GM19025 (cell line): Measurements from ENCODE around the gene SLC44A3.

Experiments used
- ATAC-seq: cut with Tn5 transposase; IDR thresholded peaks from one replicate; pipeline ENCODE4 v1.9.1; 2021; ENCODE audit warnings: mild to moderate bottlenecking, low read depth, moderate library complexity; ENCODE audit not compliant: unreplicated experiment

SLC44A3 gene

DNA sequence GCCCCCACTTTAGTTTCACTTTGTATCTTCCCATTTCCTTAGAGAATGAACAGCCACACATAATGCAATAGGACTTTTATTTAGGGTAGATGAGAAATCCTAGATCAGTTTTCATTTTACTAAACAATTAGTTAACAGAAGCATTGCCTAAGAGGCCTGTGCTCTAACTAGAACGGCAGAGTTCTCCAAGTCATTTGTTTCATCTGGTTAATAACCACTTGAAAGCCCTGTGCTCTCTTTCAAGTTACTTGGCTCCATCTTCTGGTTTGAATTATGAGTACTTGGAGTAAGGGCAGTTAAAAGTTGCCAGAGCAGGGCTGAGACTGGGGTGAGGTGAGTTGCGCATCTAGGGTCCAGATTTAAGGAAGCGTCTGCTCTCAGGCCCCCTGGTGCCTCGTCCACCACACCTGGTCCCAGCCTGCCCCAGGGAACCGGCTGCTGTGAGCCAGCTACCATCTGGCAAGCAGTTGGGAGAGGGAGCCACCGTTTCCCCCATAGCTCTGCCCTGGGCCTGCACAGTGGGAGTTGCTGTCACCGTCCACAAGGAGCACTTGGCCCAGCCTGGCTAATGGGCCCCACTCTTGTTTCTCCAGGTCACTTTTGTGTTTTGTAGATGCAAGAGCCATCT lies 18.1 kb upstream of the SLC44A3 start:
- ATAC-seq = no peak

DNA sequence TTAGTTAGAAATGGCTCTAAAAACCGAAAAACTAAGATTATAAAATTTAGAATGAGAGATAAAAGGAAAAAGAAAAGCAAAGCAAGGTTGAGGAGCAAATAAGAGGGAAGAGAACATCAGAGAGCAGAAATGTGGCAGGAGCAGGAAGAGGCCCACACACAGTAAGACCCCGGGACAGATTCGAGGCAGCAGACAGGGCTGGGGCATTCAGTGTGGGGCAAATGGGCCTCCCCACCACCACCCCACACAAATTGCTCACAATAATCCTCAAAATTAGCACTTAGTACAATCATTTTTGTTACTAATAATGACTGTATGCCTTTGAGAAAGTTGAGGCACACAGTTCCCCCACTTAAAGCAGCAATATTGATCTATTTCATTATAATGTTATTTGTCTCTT lies 17.1 kb upstream of the SLC44A3 start:
- no peak for ATAC-seq

DNA sequence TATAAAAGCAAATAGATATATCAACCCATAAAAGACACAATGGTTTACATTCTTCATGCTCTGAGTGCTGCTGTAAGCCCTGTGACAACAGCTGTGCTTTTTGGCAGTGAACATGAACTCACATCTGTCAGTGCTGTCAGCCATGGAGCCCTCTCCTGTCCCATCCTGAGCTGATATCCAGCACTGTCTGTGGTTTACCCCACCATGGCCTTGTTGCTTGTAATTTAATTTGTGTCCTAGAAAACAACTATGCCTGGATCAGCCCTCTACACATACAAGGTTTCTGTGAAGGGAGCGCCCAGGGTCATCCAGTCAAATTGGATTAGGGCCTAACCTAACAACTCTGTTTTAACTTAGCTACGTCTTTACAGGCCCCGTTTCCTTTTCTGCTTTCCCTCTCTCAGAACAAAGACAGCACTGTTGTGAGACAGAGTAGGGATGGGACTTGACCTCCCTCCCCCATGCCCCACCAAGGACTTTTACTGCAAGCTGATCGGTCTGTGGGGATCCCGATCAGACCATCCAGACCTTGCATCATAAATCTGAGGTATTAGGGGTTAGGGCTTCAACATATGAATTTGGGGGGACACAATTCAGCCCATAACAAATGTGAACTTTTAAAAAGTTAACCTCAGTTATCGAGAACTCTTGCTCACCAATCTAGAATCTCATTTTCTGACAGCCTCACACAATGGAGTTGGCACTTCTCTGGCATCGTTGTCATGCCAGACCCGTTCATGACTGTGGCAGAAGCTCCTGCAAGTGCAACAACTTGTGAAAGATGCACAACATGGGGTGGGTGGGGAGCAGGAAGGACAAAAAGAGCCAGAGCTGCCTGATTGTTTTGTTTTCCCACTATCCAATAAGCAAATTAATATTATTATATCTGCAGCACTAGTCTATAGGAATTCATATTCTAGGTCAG lies 16.4 kb upstream of the SLC44A3 start:
- no peak for ATAC-seq

DNA sequence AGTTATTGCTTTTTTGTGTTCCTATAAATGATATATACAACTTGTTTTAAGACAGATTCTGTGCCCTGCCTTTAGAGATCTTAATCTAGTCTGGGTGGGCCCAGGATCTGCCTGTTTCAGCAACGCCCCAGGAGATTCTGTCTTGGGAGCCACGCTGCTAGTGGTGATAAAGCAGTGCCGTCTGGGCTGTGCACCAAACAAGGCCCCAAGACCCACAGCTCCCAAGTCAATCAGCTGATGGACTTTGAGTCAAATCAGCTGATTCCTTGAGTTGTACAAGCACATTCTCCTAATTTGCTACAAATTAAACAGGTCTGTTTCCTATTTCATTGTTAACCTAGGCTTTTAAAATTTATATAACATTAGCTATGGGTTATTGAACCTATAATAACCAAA lies 15.7 kb upstream of the SLC44A3 start:
- no peak for ATAC-seq

DNA sequence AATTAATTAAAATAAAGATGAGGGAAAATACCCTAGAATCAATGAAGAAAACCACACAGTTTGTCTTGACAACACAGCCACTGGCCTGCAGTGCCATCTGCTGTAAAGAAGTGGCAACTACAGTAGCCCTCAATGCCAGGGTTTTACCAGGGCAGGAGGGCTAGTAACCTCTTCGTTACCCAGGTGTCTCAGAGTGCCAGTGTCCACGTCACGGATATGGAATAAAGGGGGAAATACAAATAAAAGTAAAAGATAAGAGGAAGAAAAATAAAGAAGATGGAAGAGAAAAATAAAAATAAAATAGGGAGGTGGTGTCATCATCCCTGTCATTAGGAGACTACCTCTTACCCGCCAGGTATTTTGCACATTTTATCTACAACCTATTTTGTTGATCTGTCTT lies 14.2 kb upstream of the SLC44A3 start:
- ATAC-seq = peak; percentile 67

DNA sequence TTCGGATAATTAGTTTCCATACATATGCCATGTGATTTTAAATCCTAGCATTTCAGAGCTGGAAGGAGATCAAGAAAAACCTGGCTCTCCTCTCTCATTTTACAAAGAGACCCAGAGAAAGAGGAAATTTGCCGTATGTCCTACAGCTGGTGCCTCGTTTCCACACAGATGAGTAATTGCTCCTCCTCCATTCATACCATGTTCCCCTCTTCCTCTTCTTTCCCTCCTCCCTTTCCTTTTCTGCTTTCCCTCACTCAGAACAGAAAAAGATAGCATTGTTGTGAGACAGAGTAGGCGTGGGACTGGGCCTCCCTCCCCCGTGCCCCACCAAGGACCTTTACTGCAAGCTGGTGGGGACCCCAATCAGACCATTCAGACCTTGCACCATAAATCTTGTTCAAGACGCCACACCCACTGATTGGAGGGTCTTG lies 13.7 kb upstream of the SLC44A3 start:
- ATAC-seq = no peak

DNA sequence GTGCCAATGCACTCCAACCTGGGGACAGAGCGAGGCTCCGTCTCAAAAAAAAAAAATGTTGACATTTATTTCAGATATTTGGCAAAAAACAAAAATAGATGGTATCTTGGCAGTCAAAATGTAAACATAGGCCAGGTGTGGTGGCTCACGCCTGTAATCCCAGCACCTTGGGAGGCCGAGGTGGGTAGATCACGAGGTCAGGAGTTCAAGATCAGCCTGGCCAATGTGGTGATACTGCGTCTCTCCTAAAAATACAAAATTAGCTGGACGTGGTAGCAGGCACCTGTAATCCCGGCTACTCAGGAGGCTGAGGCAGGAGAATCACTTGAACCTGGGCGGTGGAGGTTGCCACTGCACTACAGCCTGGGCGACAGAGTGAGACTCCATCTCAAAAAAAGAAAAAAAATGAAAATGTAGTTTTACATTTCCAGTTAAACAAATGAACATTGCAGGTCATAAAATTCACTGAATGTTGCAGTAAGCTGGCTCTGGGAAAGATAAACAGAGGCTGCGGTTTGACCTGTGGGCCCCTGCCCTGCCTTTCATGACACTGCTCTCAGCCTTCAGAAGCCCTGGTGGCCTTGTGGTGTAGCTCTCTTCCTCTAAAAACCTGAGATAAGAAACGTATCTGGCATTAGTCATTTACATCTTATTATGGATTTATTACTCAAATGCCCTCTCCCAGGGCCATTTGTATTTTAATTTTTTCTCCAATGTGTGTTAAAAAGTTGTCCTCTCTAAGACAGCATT lies 12.2 kb upstream of the SLC44A3 start:
- ATAC-seq = no peak

DNA sequence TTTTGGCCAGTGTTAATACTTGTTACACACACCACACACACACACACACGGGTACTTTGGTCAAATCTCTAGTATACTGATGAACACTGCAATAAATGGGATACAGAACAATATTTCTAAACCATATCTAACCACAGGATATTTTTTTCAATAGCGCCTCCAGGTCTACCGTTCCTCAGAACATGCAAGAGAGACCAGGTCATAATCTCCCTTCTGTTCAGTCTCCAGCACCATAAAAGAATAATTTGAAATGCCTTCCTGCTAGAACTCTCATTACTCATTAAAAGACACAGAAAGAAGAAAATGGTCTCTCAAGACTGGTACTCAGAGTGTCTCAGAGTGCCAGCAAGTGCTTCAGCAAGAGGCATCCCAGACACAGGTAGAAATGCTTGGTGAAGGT lies 11.5 kb upstream of the SLC44A3 start:
- no peak for ATAC-seq

DNA sequence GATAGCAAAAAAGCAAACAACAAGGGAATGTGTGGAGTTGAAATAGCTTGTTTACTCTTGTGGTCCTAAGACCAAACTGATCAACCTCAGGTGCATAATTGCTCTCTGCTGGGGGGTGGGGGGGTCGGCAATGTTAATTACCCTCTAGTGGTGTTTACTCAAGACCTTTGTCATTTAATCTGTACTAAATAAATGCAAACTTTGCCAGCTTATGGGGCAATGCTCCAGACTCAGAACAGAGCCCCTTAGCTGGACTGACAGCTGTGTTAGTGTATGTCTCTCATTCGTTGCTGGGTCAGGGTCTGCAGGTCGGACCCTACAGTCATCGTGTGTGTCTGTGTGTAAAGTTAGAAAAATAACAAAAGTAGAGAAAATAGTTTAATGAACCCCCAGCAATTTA lies 7.2 kb upstream of the SLC44A3 start:
- no peak for ATAC-seq

DNA sequence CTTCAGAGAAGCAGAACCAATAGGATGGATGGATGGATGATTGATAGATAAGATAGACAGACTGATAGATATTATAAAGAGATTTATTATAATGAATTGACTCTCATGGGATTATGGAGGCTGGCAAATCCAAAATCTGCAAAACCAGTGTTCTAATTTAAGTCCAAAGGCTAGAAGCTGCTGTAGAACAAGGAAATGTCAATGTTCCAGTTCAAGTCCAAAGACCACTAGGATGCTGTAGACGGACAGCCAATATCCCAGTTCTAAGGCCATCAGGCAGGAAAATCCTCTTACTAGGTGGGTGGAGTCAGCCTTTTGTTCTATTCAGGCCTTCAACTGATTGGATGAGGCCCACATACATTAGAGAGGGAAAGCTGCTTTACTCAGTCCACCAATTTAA lies 4.1 kb upstream of the SLC44A3 start:
- ATAC-seq = no peak

DNA sequence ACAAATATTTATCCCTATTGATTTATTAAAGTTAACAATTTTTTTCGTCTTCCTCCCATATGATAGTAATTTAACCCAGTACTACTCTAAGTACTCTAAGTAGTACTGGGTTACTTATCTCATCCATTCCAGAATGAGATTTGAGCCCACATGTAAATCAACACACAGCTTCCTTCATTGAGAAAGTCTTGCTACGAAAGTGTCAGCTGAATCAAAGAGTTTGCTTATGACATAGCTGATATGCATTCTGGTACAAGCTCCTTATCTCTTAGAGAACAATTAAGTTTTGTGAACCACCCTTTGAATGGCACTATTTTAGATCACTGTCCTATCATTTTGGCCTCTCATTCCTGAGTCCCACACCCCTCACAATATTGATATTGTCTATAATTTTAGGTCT lies 2.4 kb upstream of the SLC44A3 start:
- ATAC-seq = no peak

DNA sequence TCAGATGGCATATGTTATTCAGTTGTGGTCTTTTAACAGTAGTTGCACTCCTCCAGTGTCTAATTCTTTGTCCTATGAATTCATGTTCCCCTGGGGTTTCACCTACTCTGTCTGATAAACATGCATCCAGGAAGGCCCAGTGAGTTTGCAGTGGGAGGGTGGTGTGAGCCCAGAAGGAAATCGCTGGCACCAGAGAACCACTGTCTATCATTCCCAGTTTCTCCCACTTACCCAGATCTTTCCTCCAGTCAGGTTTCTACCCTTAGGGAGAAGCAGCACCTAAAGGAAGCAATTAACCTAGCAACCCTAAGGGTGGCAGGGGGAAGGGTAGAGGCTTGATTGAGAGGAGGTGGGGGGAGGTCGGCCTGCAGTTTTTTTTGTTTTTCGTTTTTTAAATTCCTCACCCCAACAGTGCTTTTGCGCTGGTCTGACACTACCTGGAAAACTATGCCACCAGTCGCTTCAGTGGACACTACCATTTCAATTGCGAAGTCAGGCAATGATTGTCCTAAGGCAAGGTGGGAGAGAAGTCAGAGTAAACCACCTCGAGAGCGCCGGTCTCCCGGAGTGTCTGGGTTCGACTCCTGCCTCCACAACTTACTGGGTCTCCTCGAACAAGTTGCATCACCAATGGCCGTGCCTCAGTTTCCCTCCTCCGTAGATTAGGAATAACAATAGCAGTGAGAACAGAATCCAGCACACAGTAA lies 766 bp upstream of the SLC44A3 start:
- ATAC-seq = no peak

DNA sequence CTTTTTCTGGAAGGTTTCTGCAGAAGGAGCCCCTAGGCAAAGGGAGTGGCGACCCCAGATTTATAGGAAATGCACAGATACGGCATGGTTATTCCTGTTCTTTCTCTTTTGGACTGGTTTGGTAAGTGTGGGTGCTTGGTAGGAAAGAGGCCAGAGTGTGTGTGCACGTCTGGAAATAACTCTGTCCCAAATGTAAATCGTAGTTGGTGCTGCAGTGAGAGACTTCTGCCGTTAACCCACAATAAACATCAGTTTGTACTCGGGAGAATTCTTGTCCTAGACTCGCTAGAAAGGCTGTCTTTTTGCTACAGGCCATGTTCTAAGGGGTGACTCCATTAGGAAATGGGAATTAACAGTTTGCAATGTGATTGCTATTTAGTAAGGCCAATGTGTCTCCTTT lies 779 bp downstream of the SLC44A3 start:
- ATAC-seq = no peak

DNA sequence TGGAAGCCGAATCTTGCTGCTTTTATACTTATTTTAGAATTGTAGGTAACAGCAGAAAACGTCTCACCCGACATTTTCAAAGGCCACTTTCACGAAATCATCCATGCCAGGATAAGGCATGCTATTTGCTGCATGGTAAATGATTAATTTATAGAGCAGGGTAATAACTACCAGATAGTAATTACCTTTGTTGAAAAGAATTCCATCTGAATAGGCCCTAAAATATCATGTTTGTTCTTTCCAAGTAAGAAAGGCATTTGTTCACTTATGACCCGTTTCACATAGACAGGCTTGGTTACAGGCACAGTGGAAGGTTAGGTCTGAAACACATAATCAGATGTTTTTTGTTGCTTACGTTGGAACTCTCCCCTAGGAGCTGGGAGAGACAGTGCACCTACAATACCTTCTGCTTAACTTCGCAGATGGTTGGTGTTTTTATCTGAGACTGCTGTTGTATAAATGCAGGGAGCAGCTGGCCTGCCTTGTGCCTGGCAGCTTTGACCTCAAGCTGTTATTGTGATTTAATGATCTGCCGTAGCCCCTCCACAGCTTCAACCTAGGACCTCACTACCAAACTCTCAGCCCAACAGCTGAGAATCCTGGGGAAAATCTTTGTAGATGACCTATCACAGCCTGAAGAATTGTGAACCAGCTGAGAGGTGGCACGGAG lies 1.6 kb downstream of the SLC44A3 start:
- no peak for ATAC-seq

DNA sequence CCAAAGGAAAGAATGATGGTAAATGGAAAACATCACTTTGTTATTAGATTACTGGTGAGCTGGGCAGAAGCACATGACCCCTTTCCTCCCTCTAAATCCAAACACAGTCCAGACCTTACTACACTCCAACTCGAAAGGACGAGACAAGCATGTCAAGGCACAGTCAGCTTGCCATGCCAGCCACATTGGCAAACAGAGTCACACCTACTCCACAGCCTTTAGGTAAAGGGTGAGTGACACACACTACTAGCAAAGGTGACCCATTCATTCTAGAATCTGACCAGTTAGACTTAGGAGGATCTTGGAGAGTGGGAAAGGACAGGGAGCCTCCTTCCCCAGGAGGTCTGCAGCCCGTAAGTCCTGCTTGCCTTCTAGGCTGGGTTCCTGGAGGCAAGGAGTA lies 3.0 kb downstream of the SLC44A3 start:
- no peak for ATAC-seq

DNA sequence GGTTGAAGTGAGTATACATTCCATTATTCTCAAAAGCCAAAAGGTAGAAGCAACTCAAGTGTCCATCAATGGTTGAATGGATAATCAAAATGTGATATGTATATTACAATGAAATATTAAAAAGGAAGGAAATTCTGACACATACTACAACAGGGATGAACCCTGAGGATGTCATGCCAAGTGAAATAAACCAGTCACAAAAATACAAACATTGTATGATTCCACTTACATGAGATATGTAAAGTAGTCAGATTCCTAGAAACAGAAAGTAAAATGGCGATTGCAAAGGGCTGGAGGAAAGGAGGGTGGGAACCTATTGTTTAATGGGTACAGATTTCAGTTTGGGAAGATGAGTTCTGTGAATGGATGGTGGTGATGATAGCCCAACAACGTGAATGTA lies 5.8 kb downstream of the SLC44A3 start:
- no peak for ATAC-seq

DNA sequence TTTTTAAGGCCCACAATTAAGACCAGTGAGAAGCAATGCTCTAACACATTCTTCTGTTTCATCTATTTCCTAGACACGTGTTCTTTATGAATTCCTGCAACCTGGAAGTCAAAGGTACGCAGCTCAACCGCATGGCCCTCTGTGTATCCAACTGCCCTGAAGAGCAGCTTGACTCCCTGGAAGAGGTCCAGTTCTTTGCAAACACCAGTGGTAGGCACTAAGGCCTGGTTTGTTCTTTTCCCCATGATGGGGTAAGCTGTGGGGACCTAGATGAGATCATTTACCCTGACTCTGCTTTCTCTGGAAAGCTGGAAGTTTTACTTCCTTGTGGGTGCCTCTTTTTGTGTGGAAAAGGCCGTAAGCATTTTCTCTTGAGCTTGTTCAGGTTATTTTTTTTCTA lies 7.3 kb downstream of the SLC44A3 start:
- no peak for ATAC-seq

DNA sequence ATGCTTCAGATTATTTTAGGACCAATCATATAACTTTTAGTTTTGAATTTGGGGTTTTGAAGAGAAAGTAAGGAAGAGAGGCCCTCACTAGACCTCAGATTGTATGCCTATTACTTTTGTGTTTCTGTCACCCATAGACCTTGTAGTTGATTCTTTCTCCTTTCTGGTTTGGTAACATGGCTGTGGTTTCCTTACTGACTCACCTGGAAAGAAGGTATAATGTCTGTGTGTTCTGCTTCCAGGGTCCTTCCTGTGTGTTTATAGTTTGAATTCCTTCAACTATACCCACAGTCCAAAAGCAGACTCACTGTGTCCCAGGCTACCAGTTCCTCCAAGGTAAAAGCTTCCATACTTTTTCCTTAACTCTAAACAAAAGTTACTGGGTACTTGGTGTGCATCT lies 8.1 kb downstream of the SLC44A3 start:
- ATAC-seq = no peak

DNA sequence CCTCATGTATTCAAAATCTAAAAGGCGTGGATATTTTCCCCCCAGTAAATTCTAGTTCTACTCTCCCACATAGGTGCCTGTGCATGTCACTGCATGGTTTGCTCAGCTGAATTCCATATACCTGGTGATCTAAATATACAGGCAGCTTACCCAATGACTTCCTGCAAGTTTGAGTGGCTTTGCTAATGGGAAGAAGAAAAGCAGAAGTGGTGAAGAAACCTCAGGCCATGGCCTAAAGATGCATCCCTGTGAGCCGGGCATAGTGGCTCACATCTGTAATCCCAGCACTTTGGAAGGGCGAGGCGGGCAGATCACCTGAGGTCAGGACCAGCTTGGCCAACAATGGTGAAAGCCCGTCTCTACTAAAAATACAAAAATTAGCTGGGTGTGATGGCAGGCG lies 11.5 kb downstream of the SLC44A3 start:
- no peak for ATAC-seq

DNA sequence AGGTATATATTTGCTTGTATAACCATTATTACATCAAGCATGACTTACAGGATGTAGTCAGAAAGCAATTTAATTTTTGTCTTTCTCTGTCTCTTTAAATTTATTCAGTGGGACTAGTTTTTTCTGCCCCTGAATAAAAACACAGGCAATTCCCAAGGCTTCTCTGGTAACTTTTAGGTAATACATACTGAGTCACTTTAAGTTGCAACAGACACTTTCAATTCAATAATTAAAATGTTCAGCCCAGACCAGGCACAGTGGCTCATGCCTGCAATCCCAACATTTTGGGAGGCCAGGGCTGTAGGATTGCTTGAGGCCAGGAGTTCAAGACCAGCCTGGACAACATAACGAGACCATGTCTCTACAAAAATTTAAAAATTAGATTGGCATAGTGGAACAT lies 12.3 kb downstream of the SLC44A3 start:
- ATAC-seq = no peak
